Neural cell (in vitro differentiated cells): ENCODE measurements around the gene NEXN. TPM values are rescaled to one million over a fixed set of nuclear protein-coding genes. Genes with fewer than 3 reads are reported as not detected.

Source experiments
- H2AFZ ChIP-seq: fragments of 200-600, 300-800 bp; sonication (generic), shearing (Covaris generic); 2 replicates; pipeline ENCODE4 v1.6.0; 2014; ENCODE audit warnings: low read depth, mild to moderate bottlenecking, antibody characterized with exemption, low read length, moderate library complexity
- H3F3A ChIP-seq: fragments of 200-600 bp; shearing (Covaris generic); 2 replicates; pipeline ENCODE4 v1.6.1; 2016; ENCODE audit warnings: mild to moderate bottlenecking, moderate library complexity, mixed read lengths, antibody characterized with exemption, low read length; ENCODE audit not compliant: insufficient read depth, poor library complexity, severe bottlenecking
- H3K27ac ChIP-seq: fragments of 200-600, 300-800 bp; sonication (generic), shearing (Covaris generic); 2 replicates; pipeline ENCODE4 v1.5.1; 2014; ENCODE audit warnings: mild to moderate bottlenecking, low read length, moderate library complexity
- H3K27me3 ChIP-seq: fragments of 300-800, 200-600 bp; sonication (generic), shearing (Covaris generic); 2 replicates; pipeline ENCODE4 v1.6.0; 2014; ENCODE audit warnings: mild to moderate bottlenecking, low read depth, low read length, moderate library complexity; ENCODE audit not compliant: insufficient read depth
- H3K36me3 ChIP-seq: fragments of 300-800, 200-600 bp; sonication (generic), shearing (Covaris generic); 2 replicates; pipeline ENCODE4 v1.5.1; 2014; ENCODE audit warnings: mild to moderate bottlenecking, antibody characterized with exemption, low read length, moderate library complexity; ENCODE audit not compliant: insufficient read depth
- H3K4me2 ChIP-seq: fragments of 300-800, 200-600 bp; sonication (generic), shearing (Covaris generic); 2 replicates; pipeline ENCODE4 v1.6.0; 2014; ENCODE audit warnings: mild to moderate bottlenecking, low read length
- H3K4me3 ChIP-seq: fragments of 300-800, 200-600 bp; sonication (generic), shearing (Covaris generic); 2 replicates; pipeline ENCODE4 v1.5.1; 2014; ENCODE audit warnings: mild to moderate bottlenecking, low read length, moderate library complexity
- H3K79me2 ChIP-seq: fragments of 200-600 bp; shearing (Covaris generic); replicated peaks from 2 replicates; pipeline ENCODE4 v1.6.0; 2014; ENCODE audit warnings: mild to moderate bottlenecking, low read length, moderate library complexity; ENCODE audit not compliant: insufficient read depth
- H3K9ac ChIP-seq: fragments of 300-800, 200-600 bp; sonication (generic), shearing (Covaris generic); 2 replicates; pipeline ENCODE4 v1.6.1; 2016; ENCODE audit warnings: mild to moderate bottlenecking, low read length, mixed read lengths
- H3K9me2 ChIP-seq: fragments of 200-600 bp; shearing (Covaris generic); 2 replicates; pipeline ENCODE4 v1.6.1; 2016; ENCODE audit warnings: mild to moderate bottlenecking, low read length, mixed read lengths; ENCODE audit not compliant: insufficient read depth
- H3K9me3 ChIP-seq: fragments of 200-600, 300-800 bp; sonication (generic), shearing (Covaris generic); 2 replicates; pipeline ENCODE4 v1.6.1; 2016; ENCODE audit warnings: mild to moderate bottlenecking, mixed run types, low read length, moderate library complexity, mixed read lengths
- H4K20me1 ChIP-seq: fragments of 200-600 bp; shearing (Covaris generic); 2 replicates; pipeline ENCODE4 v1.6.1; 2016; ENCODE audit warnings: mild to moderate bottlenecking, mixed run types; ENCODE audit not compliant: insufficient read depth
- EP300 ChIP-seq: fragments of 450-650 bp; conservative IDR thresholded peaks from 2 replicates; pipeline ENCODE4 v1.6.1; 2014; ENCODE audit warnings: antibody characterized with exemption, mild to moderate bottlenecking, moderate library complexity; ENCODE audit not compliant: poor library complexity, severe bottlenecking
- EZH2 ChIP-seq: fragments of 200-600, 300-800 bp; shearing (Covaris generic), sonication (generic); IDR thresholded peaks from 2 replicates; pipeline ENCODE4 v1.6.1; 2014; ENCODE audit warnings: antibody characterized with exemption, low read length, borderline replicate concordance, mild to moderate bottlenecking; ENCODE audit not compliant: insufficient read depth, poor library complexity, severe bottlenecking
- MXI1 ChIP-seq: fragments of 450-650 bp; conservative IDR thresholded peaks from 2 replicates; pipeline ENCODE4 v1.6.1; 2014; ENCODE audit warnings: antibody characterized with exemption, mild to moderate bottlenecking; ENCODE audit not compliant: poor library complexity, severe bottlenecking
- POLR2AphosphoS5 ChIP-seq: IDR thresholded peaks from 2 replicates; pipeline ENCODE4 v1.6.1; 2012
- RAD21 ChIP-seq: fragments of 450-650 bp; conservative IDR thresholded peaks from 2 replicates; pipeline ENCODE4 v1.6.1; 2014; ENCODE audit warnings: antibody characterized with exemption, mild to moderate bottlenecking, moderate library complexity
- SMC3 ChIP-seq: fragments of 450-650 bp; conservative IDR thresholded peaks from 2 replicates; pipeline ENCODE4 v1.6.1; 2014; ENCODE audit warnings: antibody characterized with exemption, mild to moderate bottlenecking, moderate library complexity; ENCODE audit not compliant: poor library complexity
- TAF1 ChIP-seq: IDR thresholded peaks from 2 replicates; pipeline ENCODE4 v1.6.1; 2012; ENCODE audit warnings: low read depth
- polyA plus RNA-seq: library from polyadenylated mRNA; depleted of rRNA; stranded (reverse); fragments of >200 nt; gene quantifications from 2 replicates; pipeline ENCODE4 v1.2.3, GENCODE V29; 2014
- TF ChIP-seq, protein P1 (sequence below): fragments of 450-650 bp; IDR thresholded peaks from 2 replicates; pipeline ENCODE4 v1.5.1; 2014; ENCODE audit warnings: antibody characterized with exemption, mild to moderate bottlenecking, moderate library complexity; ENCODE audit not compliant: poor library complexity, severe bottlenecking
- TF ChIP-seq, protein P2 (sequence below): IDR thresholded peaks from 2 replicates; pipeline ENCODE4 v1.6.1; 2012; ENCODE audit warnings: borderline replicate concordance

The NEXN gene
- polyA plus RNA-seq, 1 donor from 2014 or later: 0.43 TPM

DNA sequence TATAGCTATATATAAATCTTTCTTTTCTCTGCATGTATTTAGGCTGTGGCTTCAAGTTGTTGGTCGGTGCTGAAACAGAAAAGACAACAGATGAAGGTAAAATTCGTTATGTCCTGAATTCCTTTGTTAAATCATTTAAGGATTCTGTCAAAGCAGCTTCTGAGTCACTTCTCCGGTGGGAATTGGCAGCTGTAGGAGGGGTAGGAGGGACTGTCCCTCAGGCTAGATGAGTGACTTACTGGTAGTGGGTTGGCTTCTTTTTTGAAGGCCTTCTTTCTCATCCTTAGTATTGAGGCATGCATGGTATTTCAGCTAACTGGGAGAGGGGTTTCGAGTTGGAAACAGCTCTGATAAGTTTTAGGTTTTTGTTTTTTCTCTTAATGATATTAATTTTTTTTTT is 22.1 kb upstream of the NEXN start:
- Histone ChIP-seq H3K9me2 (no peaks in the 10 kb centered on the region), H3K9me3 (no peaks in the 10 kb centered on the region), H3K4me3 (no peak overlapping the region), H3F3A (no peaks in the 10 kb centered on the region), H3K27ac (no peak overlapping the region), H3K79me2 (no peaks in the 10 kb centered on the region), H2AFZ (no peak overlapping the region), H3K27me3 (no peaks in the 10 kb centered on the region), H4K20me1 (no peaks in the 10 kb centered on the region), H3K4me2 (no peak overlapping the region), H3K9ac (no peak overlapping the region), H3K36me3 (no peaks in the 10 kb centered on the region)
- TF ChIP-seq RAD21 (no peak), SMC3 (no peak), EZH2 (no peak), EP300 (no peak), POLR2AphosphoS5 (no peak), MXI1 (no peak), TAF1 (no peak)
- TF ChIP-seq, protein P1, sequence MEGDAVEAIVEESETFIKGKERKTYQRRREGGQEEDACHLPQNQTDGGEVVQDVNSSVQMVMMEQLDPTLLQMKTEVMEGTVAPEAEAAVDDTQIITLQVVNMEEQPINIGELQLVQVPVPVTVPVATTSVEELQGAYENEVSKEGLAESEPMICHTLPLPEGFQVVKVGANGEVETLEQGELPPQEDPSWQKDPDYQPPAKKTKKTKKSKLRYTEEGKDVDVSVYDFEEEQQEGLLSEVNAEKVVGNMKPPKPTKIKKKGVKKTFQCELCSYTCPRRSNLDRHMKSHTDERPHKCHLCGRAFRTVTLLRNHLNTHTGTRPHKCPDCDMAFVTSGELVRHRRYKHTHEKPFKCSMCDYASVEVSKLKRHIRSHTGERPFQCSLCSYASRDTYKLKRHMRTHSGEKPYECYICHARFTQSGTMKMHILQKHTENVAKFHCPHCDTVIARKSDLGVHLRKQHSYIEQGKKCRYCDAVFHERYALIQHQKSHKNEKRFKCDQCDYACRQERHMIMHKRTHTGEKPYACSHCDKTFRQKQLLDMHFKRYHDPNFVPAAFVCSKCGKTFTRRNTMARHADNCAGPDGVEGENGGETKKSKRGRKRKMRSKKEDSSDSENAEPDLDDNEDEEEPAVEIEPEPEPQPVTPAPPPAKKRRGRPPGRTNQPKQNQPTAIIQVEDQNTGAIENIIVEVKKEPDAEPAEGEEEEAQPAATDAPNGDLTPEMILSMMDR: no peak
- TF ChIP-seq, protein P2, sequence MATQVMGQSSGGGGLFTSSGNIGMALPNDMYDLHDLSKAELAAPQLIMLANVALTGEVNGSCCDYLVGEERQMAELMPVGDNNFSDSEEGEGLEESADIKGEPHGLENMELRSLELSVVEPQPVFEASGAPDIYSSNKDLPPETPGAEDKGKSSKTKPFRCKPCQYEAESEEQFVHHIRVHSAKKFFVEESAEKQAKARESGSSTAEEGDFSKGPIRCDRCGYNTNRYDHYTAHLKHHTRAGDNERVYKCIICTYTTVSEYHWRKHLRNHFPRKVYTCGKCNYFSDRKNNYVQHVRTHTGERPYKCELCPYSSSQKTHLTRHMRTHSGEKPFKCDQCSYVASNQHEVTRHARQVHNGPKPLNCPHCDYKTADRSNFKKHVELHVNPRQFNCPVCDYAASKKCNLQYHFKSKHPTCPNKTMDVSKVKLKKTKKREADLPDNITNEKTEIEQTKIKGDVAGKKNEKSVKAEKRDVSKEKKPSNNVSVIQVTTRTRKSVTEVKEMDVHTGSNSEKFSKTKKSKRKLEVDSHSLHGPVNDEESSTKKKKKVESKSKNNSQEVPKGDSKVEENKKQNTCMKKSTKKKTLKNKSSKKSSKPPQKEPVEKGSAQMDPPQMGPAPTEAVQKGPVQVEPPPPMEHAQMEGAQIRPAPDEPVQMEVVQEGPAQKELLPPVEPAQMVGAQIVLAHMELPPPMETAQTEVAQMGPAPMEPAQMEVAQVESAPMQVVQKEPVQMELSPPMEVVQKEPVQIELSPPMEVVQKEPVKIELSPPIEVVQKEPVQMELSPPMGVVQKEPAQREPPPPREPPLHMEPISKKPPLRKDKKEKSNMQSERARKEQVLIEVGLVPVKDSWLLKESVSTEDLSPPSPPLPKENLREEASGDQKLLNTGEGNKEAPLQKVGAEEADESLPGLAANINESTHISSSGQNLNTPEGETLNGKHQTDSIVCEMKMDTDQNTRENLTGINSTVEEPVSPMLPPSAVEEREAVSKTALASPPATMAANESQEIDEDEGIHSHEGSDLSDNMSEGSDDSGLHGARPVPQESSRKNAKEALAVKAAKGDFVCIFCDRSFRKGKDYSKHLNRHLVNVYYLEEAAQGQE: no peak

DNA sequence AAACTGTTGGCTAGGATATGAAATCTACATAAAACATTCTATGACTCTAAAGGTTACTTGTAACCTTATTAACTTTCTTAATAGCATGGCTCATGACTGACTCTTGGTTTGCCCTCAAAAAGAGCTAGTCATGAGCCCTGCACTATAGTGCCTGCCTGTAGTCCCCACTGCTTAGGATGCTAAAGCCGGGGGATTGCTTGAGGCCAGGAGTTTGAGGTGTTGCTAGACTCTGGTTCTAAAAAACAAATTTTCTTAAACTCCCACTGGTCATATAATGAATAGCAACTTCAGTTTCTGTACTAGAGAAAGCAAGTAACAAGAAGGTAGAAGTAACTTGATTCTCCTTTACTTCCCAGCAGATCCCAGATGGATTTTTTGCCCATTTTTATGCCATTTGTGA is 15.8 kb upstream of the NEXN start:
- TF ChIP-seq, protein P2: no peak
- TF ChIP-seq RAD21: no peak
- Histone ChIP-seq H3K4me3 (no peak overlapping the region), H3K27ac (no peak overlapping the region), H2AFZ (no peak overlapping the region), H3K9ac (no peak overlapping the region), H3F3A (no peaks in the 10 kb centered on the region), H3K79me2 (no peaks in the 10 kb centered on the region), H3K27me3 (no peaks in the 10 kb centered on the region), H4K20me1 (no peaks in the 10 kb centered on the region), H3K9me2 (no peaks in the 10 kb centered on the region), H3K9me3 (no peaks in the 10 kb centered on the region), H3K4me2 (no peak overlapping the region), H3K36me3 (no peaks in the 10 kb centered on the region)
